ENCODE measurements around the gene HOXA1. TPM values are rescaled to one million over a fixed set of nuclear protein-coding genes. Genes with fewer than 3 reads are reported as not detected.

HOXA1 gene
- total and polyA plus RNA-seq, 4 donors = 0.06 to 0.37 (median 0.32) TPM

GRCh38 chr7:27088002-27088922, 7.5 kb downstream of the HOXA1 start:
- peaks cover 0 to 40% (median 0%) of the 10 kb centered on the region in 5 donors for H3K4me1 ChIP-seq (ENCODE audit: control insufficient read depth in 5 of 5, insufficient read depth in 5 of 5, low read length in 5 of 5)
- H3K9ac ChIP-seq (ENCODE audit: insufficient read depth in 1 of 2, low read length in 2 of 2) = no peak overlapping the region
- H3K27me3 ChIP-seq (ENCODE audit: control insufficient read depth in 3 of 3, insufficient read depth in 3 of 3, low read length in 2 of 3) = peaks cover 5 to 50% (median 7%) of the 10 kb centered on the region in 3 donors
- H3K9me3 ChIP-seq (ENCODE audit: control insufficient read depth in 4 of 4, insufficient read depth in 3 of 4, low read length in 3 of 4) = peaks cover 0 to 6% (median 0%) of the 10 kb centered on the region in 4 donors
- peak; percentile 27 to 49 (median 37) for DNase-seq
- H3K36me3 ChIP-seq (ENCODE audit: control insufficient read depth in 4 of 4, insufficient read depth in 4 of 4, low read length in 4 of 4) = no peaks in the 10 kb centered on the region
- H3K27ac ChIP-seq (ENCODE audit: low read depth in 1 of 2, low read length in 1 of 2) = no peak overlapping the region
- 19 to 27% methylated on average over 63 to 68 of the region's 68 CpGs for WGBS, 2 donors
- ATAC-seq (ENCODE audit: insufficient read depth, low FRiP score) = no peak
- no peak for TF ChIP-seq CTCF (IDR thresholded peaks at IDR 0.05; ENCODE audit: control extremely low read depth, extremely low read depth)
- no peak overlapping the region for H3K4me3 ChIP-seq

GRCh38 chr7:27083646-27084045, 12.2 kb downstream of the HOXA1 start:
- no peak for DNase-seq
- ATAC-seq (ENCODE audit: insufficient read depth, low FRiP score) = no peak
- H3K27ac ChIP-seq (ENCODE audit: low read depth in 1 of 2, low read length in 1 of 2) = no peak overlapping the region

GRCh38 chr7:27082171-27082570, 13.6 kb downstream of the HOXA1 start:
- no peak for TF ChIP-seq CTCF (IDR thresholded peaks at IDR 0.05; ENCODE audit: control extremely low read depth, extremely low read depth)
- Histone ChIP-seq H3K36me3 (ENCODE audit: control insufficient read depth in 4 of 4, insufficient read depth in 4 of 4, low read length in 4 of 4) (no peaks in the 10 kb centered on the region), H3K4me1 (ENCODE audit: control insufficient read depth in 5 of 5, insufficient read depth in 5 of 5, low read length in 5 of 5) (peaks cover 0 to 2% (median 0%) of the 10 kb centered on the region in 5 donors), H3K9me3 (ENCODE audit: control insufficient read depth in 4 of 4, insufficient read depth in 3 of 4, low read length in 3 of 4) (no peaks in the 10 kb centered on the region), H3K27me3 (ENCODE audit: control insufficient read depth in 3 of 3, insufficient read depth in 3 of 3, low read length in 2 of 3) (peaks cover 0 to 27% (median 0%) of the 10 kb centered on the region in 3 donors), H3K9ac (ENCODE audit: insufficient read depth in 1 of 2, low read length in 2 of 2) (no peak overlapping the region), H3K4me3 (no peak overlapping the region), H3K27ac (ENCODE audit: low read depth in 1 of 2, low read length in 1 of 2) (no peak overlapping the region)
- DNase-seq (no peak), ATAC-seq (ENCODE audit: insufficient read depth, low FRiP score) (no peak)
- WGBS, 2 donors = 79 to 88% methylated on average over 1 of the region's 1 CpG

More at GRCh38 chr7:27083646-27084045, 12.2 kb downstream of the HOXA1 start:
- Histone ChIP-seq H3K27me3 (ENCODE audit: control insufficient read depth in 3 of 3, insufficient read depth in 3 of 3, low read length in 2 of 3) (peaks cover 0 to 27% (median 0%) of the 10 kb centered on the region in 3 donors), H3K9ac (ENCODE audit: insufficient read depth in 1 of 2, low read length in 2 of 2) (no peak overlapping the region), H3K4me1 (ENCODE audit: control insufficient read depth in 5 of 5, insufficient read depth in 5 of 5, low read length in 5 of 5) (peaks cover 0 to 6% (median 0%) of the 10 kb centered on the region in 5 donors), H3K4me3 (no peak overlapping the region), H3K9me3 (ENCODE audit: control insufficient read depth in 4 of 4, insufficient read depth in 3 of 4, low read length in 3 of 4) (peaks cover 0 to 6% (median 0%) of the 10 kb centered on the region in 4 donors), H3K36me3 (ENCODE audit: control insufficient read depth in 4 of 4, insufficient read depth in 4 of 4, low read length in 4 of 4) (no peaks in the 10 kb centered on the region)
- 86 to 97% methylated on average over 2 of the region's 2 CpGs for WGBS, 2 donors
- TF ChIP-seq CTCF (IDR thresholded peaks at IDR 0.05; ENCODE audit: control extremely low read depth, extremely low read depth) = no peak

Measured in lung (tissue), 12 donors.